Activated CD8-positive, alpha-beta memory T cell treated with anti-CD3 and anti-CD28 coated beads for 24 hours (primary cell): Measurements from ENCODE around the gene ASB7.

ENCODE experiments used
- DNase-seq: peaks from one replicate; pipeline ENCODE4 v3.0.0-alpha.2; 2020

Gene ASB7

GRCh38 chr15:100688549-100689120 lies 86.2 kb downstream of the ASB7 start:
- DNase-seq = no peak

DNA sequence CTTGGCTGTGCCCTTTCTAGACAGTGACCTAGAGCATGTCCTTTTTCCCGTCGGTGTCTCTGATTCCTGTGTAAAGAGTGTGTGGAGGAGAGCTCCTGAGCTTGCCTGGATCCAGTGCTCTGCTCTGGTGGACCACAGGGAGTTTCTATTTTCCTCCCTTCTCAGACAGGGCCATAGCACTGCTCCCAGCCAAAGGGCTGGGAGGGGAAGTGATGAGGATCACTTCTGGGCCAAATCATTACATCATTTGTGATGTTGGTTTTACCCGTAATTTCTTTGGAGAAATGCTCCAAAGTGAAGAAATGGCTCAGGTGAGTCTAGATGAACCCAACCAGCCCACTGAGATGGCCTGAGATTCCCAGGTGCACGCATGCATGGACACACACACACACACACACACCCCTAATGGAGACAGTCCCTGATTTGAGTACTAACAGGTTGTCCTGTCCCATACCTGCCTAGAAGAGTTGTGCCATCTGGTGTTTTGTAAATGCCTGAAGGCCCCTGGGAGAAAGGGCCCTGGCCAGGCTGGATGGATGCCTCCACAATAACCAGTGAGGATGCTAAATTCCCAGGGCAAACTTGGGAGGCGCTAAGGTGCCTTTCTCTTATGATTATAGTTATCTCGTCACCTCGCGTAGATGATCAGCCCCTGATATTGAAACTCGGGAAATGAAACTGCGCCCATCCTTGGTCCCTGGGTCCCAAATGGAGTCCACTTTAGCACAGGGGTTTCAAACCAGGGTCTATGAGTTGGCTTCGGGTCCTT lies 86.9 kb downstream of the ASB7 start:
- no peak for DNase-seq

DNA sequence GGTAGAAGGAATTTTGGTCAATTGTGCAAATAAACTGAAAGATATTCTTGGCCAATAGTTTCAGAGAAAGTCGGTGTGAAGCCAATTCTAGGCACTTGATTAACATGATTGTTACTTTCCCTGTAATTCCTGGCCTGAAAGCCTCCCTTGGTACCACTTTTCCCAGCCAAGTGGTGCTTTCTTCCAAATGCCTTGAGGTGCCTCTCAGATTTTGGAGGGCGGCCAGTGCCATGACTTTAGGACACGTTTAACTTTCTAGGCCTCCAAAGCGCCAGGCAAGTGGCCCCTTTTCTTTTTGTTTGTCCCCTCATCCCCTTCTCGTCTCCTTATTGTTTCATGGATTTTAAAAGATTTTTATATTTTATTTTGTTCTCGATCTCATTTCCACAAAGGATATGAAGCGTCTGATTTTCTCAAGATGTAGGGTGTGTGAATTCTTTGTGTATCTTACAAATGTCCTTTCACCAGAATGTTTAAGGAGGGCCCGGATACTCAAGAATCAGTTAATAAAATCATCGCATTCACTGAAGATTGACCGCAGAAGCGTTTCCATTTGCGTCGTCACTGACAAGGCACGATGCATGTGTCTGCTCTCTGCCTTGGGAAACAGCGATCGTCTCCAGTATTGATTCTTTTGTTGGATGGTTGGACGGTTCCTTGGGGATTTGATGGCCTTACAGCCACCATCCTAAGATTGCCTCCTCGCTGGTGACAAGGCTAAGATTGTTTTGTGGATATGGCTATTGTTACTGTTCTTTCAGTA lies 87.8 kb downstream of the ASB7 start:
- DNase-seq = no peak

DNA sequence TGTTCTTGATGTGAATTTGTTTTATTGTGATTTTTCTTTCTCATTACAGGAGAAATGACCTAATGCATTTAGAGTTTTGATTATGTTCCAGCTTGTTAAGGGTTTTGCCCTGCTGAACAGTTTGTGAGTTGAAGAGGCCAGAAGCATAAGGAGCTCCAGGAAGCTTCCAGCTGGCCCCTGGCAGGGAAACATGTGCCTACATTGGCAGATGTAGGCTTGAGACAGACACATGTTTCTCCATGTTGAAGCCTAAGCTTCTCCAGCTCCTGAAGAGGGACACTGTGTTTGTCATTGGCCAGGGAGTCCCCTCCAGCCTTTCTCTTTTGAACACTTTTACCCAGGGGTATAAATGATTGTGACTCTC lies 88.4 kb downstream of the ASB7 start:
- no peak for DNase-seq

GRCh38 chr15:100691321-100691720 lies 88.9 kb downstream of the ASB7 start:
- DNase-seq = no peak

GRCh38 chr15:100692246-100692645 lies 89.9 kb downstream of the ASB7 start:
- DNase-seq = no peak

GRCh38 chr15:100692671-100693070 lies 90.3 kb downstream of the ASB7 start:
- no peak for DNase-seq

DNA sequence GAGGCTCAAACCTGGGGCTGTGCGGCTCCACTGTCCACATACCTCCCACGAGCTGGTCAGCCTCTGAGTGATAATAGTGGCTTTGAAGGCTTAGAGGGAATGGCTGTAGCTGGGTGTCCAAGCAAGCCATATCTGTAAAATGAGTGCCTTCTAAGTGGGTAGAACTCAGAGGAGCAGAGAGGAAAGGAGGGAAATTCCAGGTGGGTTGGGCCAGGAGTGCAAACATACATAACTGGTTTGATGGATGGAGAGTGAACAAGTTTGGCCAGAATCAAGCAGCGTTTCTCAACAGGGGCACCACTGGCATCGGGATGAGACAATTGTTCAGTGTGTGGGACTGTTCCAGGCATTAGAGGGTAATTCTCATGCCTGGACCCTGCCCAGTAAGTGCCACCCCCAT lies 91.1 kb downstream of the ASB7 start:
- DNase-seq = no peak

DNA sequence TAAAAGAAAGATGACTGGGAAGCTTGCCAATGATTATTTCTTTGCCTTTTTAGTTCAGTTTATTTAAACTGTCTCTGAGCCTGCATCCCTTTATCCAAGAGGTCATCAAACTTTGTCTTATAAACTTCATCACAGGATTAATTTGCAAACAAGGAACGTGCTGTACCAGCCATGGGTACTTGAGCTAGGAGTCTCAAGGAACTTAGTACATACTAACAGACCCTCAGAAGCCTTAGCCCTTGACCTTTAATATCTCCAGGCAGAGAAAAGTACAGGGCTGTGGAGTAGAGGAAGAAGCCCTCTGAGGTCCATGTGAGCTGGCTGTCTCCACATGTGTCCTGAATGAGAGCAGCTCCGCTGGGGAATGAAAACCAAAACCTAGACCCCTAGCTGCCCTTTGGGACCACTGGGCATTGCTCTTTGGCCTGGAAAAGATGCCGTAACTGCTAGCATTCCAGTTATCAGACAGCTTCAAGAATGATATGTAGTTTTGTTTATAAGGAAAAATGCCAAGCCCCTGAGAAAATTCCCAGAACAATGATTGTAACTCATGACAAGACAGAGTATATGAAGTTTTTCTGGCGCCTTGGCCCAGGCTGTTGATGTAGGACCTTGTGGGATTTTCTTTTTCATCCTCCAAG lies 92.1 kb downstream of the ASB7 start:
- no peak for DNase-seq

DNA sequence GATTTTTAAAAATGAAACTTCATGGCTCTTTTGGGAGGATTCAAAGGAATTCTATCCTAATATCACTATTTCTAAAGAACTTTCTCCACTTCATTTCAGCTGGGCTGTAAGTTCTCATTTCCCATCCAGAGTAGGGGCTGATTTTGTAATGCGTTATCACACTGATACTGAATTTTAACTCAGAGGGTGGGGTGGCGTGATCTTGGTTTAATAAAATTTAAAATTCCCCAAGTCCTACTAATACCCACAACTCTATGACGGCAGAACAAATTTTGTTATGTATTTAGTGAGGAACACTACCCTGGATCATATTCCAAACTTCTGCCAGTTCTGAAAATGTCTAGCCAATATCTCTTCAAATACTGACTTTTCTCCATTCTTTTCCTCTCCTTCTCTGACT lies 92.7 kb downstream of the ASB7 start:
- DNase-seq = no peak

- DNase-seq = no peak
Observed at GRCh38 chr15:100696452-100696851, 94.1 kb downstream of the ASB7 start.
